K562 (cell line): Measurements from ENCODE around the gene SEPHS1. TPM values are rescaled to one million over a fixed set of nuclear protein-coding genes. Genes with fewer than 3 reads are reported as not detected.

Source experiments
- ADNP ChIP-seq: fragments of 200-800 bp; sonication (Bioruptor generic); IDR thresholded peaks from 2 replicates; pipeline ENCODE4 v1.6.1; 2016; ENCODE audit warnings: missing genetic modification characterization, missing compliant biosample characterization
- ARID1B ChIP-seq: fragments of 450-650 bp; IDR thresholded peaks from 2 replicates; pipeline ENCODE4 v1.6.1; 2016; ENCODE audit warnings: antibody characterized with exemption, mild to moderate bottlenecking, inconsistent platforms
- ETV5 ChIP-seq: sonication (generic); formaldehyde crosslinking; IDR thresholded peaks from 2 replicates; pipeline ENCODE4 v1.4.0; 2020; ENCODE audit warnings: low read depth, mild to moderate bottlenecking, missing genetic modification reagents
- MAFG ChIP-seq: fragments of 450-650 bp; conservative IDR thresholded peaks from 2 replicates; pipeline ENCODE4 v1.6.1; 2016; ENCODE audit warnings: missing genetic modification characterization, missing compliant biosample characterization
- NUFIP1 ChIP-seq: fragments of 450-650 bp; IDR thresholded peaks from 2 replicates; pipeline ENCODE4 v1.6.1; 2018; ENCODE audit not compliant: partially characterized antibody
- RNF2 ChIP-seq: sonication (generic); IDR thresholded peaks from 2 replicates; pipeline ENCODE4 v1.6.1; 2016
- ZNF232 ChIP-seq: sonication (generic); formaldehyde crosslinking; IDR thresholded peaks from 2 replicates; pipeline ENCODE4 v1.8.0; 2022; ENCODE audit warnings: mild to moderate bottlenecking, missing genetic modification reagents
- polyA plus RNA-seq, 8 experiments: library from polyadenylated mRNA; depleted of rRNA in 4 of 8; stranded (reverse) in 5 of 8; unstranded in 3 of 8; fragments of >200 nt; fragmentation: Nextera tagmentation in 2 of 8; fragmentation: Illumina TruSeq in 1 of 8; extraction: Ambion mirVana in 2 of 8; extraction: Trizol in 1 of 8; gene quantifications; 2 replicates each; pipeline versions ENCODE4 v1.2.1 to v1.2.3, GENCODE V29; 2011 to 2014; ENCODE audit warnings: inconsistent platforms in 1 of 8, missing spikeins in 1 of 8
- total RNA-seq, 7 experiments: library from RNA; depleted of rRNA in 6 of 7; stranded (reverse); fragments of >200 nt in 6 of 7; fragmentation: Illumina TruSeq in 2 of 7; extraction: Trizol in 2 of 7; gene quantifications; 2 replicates each; pipeline versions ENCODE4 v1.2.1 to v1.2.3, GENCODE V29; 2011 to 2021; ENCODE audit warnings: low replicate concordance in 1 of 7
- TF ChIP-seq, protein P1 (sequence below): sonication (generic); formaldehyde crosslinking; IDR thresholded peaks from 2 replicates; pipeline ENCODE4 v1.8.1; 2023; ENCODE audit warnings: missing genetic modification reagents, mild to moderate bottlenecking, borderline replicate concordance
- TF ChIP-seq, protein P2 (sequence below): fragments of 250-450 bp; sonication (Bioruptor Pico); IDR thresholded peaks from 2 replicates; pipeline ENCODE4 v1.5.1; 2021; ENCODE audit warnings: mild to moderate bottlenecking
- TF ChIP-seq, protein P3 (sequence below): fragments of 450-650 bp; conservative IDR thresholded peaks from 2 replicates; pipeline ENCODE4 v1.6.1; 2016; ENCODE audit warnings: missing genetic modification characterization, low read depth, mild to moderate bottlenecking, missing compliant biosample characterization, moderate library complexity
- TF ChIP-seq, protein P4 (sequence below): fragments of 450-650 bp; IDR thresholded peaks from 2 replicates; pipeline ENCODE4 v1.6.1; 2017; ENCODE audit warnings: antibody characterized with exemption, mild to moderate bottlenecking

The SEPHS1 gene
- total and polyA plus RNA-seq, 9 of the 15 experiments (the other 6 are each of a cell fraction or from before 2014, with no cell fraction given) = 14.7 to 82.8 (median 41.8) TPM

DNA sequence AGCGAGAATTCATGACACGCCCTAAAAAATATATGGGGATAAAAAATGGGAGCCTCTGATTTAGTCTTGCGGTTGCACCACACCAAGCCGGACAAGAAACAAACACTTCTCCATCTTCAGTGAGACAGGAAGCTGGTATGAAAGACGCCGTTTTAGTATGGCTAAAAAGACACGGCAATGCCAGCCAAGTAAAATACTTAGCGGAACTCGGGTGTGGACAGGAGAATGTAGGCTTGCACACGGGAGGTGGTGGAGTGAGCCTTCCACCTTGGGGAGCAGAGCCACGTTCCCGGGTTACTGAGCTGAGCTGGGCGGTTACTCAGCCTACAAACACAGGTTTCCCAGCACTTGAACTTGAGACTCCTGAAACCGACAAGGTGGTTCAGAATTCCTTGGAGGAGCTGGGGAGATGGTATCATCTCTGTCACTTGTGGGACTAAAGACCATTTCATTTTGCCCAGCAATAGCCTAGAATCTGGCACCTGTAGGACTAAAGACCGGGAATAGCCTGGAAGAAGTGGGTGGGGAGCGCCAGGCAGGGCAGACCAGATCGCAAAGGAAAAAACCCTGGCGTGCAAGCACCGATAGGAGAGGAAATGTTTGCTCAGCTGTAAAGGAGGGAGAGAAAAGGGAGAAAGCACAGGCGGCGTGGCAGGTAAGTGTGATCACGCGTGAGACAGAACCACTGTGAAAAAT lies 34.8 kb upstream of the SEPHS1 start (continued):
- no peak for TF ChIP-seq ADNP (tag)
- TF ChIP-seq, protein P1, sequence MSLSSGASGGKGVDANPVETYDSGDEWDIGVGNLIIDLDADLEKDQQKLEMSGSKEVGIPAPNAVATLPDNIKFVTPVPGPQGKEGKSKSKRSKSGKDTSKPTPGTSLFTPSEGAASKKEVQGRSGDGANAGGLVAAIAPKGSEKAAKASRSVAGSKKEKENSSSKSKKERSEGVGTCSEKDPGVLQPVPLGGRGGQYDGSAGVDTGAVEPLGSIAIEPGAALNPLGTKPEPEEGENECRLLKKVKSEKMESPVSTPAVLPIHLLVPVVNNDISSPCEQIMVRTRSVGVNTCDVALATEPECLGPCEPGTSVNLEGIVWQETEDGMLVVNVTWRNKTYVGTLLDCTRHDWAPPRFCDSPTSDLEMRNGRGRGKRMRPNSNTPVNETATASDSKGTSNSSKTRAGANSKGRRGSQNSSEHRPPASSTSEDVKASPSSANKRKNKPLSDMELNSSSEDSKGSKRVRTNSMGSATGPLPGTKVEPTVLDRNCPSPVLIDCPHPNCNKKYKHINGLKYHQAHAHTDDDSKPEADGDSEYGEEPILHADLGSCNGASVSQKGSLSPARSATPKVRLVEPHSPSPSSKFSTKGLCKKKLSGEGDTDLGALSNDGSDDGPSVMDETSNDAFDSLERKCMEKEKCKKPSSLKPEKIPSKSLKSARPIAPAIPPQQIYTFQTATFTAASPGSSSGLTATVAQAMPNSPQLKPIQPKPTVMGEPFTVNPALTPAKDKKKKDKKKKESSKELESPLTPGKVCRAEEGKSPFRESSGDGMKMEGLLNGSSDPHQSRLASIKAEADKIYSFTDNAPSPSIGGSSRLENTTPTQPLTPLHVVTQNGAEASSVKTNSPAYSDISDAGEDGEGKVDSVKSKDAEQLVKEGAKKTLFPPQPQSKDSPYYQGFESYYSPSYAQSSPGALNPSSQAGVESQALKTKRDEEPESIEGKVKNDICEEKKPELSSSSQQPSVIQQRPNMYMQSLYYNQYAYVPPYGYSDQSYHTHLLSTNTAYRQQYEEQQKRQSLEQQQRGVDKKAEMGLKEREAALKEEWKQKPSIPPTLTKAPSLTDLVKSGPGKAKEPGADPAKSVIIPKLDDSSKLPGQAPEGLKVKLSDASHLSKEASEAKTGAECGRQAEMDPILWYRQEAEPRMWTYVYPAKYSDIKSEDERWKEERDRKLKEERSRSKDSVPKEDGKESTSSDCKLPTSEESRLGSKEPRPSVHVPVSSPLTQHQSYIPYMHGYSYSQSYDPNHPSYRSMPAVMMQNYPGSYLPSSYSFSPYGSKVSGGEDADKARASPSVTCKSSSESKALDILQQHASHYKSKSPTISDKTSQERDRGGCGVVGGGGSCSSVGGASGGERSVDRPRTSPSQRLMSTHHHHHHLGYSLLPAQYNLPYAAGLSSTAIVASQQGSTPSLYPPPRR (CRISPR knock-in tag) = no peak
- TF ChIP-seq, protein P2, sequence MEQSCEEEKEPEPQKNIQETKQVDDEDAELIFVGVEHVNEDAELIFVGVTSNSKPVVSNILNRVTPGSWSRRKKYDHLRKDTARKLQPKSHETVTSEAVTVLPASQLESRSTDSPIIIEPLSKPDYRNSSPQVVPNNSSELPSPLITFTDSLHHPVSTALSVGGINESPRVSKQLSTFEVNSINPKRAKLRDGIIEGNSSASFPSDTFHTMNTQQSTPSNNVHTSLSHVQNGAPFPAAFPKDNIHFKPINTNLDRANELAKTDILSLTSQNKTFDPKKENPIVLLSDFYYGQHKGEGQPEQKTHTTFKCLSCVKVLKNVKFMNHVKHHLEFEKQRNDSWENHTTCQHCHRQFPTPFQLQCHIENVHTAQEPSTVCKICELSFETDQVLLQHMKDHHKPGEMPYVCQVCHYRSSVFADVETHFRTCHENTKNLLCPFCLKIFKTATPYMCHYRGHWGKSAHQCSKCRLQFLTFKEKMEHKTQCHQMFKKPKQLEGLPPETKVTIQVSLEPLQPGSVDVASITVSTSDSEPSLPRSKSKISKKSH (CRISPR knock-in tag) = no peak
- peak; percentile 38; the same call in 1 of the 2 replicates for TF ChIP-seq ARID1B
- TF ChIP-seq ETV5 (CRISPR knock-in tag) = no peak
- TF ChIP-seq RNF2 = no peak
- no peak for TF ChIP-seq NUFIP1
- TF ChIP-seq MAFG (tag) = no peak
- TF ChIP-seq, protein P3, sequence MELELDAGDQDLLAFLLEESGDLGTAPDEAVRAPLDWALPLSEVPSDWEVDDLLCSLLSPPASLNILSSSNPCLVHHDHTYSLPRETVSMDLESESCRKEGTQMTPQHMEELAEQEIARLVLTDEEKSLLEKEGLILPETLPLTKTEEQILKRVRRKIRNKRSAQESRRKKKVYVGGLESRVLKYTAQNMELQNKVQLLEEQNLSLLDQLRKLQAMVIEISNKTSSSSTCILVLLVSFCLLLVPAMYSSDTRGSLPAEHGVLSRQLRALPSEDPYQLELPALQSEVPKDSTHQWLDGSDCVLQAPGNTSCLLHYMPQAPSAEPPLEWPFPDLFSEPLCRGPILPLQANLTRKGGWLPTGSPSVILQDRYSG (tag) = no peak
- TF ChIP-seq, protein P4, sequence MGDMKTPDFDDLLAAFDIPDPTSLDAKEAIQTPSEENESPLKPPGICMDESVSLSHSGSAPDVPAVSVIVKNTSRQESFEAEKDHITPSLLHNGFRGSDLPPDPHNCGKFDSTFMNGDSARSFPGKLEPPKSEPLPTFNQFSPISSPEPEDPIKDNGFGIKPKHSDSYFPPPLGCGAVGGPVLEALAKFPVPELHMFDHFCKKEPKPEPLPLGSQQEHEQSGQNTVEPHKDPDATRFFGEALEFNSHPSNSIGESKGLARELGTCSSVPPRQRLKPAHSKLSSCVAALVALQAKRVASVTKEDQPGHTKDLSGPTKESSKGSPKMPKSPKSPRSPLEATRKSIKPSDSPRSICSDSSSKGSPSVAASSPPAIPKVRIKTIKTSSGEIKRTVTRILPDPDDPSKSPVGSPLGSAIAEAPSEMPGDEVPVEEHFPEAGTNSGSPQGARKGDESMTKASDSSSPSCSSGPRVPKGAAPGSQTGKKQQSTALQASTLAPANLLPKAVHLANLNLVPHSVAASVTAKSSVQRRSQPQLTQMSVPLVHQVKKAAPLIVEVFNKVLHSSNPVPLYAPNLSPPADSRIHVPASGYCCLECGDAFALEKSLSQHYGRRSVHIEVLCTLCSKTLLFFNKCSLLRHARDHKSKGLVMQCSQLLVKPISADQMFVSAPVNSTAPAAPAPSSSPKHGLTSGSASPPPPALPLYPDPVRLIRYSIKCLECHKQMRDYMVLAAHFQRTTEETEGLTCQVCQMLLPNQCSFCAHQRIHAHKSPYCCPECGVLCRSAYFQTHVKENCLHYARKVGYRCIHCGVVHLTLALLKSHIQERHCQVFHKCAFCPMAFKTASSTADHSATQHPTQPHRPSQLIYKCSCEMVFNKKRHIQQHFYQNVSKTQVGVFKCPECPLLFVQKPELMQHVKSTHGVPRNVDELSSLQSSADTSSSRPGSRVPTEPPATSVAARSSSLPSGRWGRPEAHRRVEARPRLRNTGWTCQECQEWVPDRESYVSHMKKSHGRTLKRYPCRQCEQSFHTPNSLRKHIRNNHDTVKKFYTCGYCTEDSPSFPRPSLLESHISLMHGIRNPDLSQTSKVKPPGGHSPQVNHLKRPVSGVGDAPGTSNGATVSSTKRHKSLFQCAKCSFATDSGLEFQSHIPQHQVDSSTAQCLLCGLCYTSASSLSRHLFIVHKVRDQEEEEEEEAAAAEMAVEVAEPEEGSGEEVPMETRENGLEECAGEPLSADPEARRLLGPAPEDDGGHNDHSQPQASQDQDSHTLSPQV = no peak
- no peak for TF ChIP-seq ZNF232
